Epidermal melanocyte (primary cell): ENCODE results near the gene PSMG1.
"Not testable (repeated sequence)": the region's sequence is repeated elsewhere in the genome, so short reads cannot be mapped to it uniquely, and the experiment has no call there.

Experiments used
- DNase-seq: peaks from one replicate; pipeline ENCODE4 v3.0.0; 2011; ENCODE audit warnings: low spot score; ENCODE audit not compliant: insufficient read length

The PSMG1 gene

GRCh38 chr21:39183272-39184049 lies at the start of gene PSMG1:
TSS of gene PSMG1 (minus strand) at chr21:39183451. CDS start at chr21:39183385, 66 bp downstream.
- DNase-seq, result peak; percentile 46

DNA sequence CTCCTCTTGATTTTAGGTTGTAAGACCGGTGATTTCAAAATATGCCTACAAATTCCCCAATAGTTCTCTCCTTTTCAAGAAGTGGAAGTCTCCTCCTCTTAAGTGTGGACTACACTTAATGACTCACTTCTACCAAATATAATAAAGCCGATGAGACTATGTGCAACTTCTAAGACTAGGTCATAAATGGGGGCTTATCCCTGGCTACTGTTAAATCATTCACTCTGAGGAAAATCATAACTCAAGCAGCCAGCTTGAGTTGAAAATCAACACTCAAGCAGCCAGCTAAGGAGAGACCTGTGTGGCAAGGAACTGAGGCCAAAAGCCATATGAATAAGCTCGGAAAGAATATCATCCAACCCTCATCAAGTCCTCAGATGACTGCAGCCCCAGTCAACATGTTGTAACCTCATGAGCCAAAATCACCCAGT lies 49.6 kb upstream of the PSMG1 start:
- no peak for DNase-seq

DNA sequence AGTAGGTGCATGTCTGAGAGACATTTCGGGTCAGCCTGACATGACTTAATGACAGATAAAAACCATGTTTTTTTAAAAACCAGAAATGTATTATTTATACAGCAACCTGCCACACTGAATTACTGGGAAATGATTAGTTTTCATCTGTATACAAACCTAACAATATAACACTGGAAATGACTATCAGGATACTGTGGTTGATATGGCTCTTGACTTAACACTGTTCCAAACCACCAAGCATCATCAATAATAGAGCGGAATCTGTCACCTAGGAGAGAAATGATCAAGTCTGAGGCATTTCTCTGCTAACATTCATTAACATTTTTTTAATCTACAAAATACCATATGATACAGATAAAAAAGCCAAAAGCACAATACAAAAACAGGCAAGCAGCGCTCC lies 41.7 kb upstream of the PSMG1 start:
- DNase-seq, result no peak

DNA sequence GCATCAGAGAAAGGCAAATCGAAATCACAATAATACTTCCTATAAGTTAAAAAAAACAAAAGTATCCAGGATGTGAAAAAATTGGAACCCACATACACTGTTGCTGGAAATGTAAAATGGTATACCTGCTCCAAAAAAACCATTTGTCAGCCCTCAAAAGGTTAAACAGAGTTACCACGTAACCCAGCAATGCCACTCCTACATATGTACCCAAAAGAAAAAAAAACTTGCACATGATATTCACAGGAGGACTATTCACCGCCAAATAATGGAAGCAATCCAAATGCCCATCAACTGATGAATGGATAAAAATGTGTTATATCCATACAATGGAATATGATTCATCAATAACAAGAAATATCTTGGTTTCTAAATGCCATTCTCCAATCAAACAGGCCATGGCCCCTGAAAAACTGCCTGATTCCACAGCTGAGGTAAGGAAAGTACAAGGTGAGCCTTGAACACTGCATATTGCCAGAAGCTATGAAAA lies 38.8 kb upstream of the PSMG1 start:
- DNase-seq, result no peak

GRCh38 chr21:39221282-39221996 lies 38.2 kb upstream of the PSMG1 start:
- no peak for DNase-seq

DNA sequence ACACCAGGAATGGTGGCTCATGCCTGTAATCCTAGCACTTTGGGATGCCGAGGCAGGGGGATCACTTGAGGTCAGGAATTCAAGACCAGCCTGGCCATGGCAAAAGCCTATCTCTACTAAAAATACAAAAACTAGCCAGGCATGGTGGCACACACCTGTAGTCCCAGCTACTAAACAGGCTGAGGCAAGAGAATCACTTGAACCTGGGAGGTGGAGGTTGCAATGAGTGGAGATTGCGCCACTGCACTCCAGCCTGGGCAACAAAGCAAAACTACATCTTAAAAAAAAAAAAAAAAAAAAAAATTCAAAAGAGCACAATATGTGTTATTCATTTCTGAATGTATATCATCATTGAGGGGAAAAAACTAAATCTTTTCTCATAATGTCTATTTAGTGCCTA lies 37.6 kb upstream of the PSMG1 start:
- not testable (repeated sequence) for DNase-seq

- DNase-seq, result no peak
These were observed 36.9 kb upstream of the PSMG1 start for GRCh38 chr21:39220150-39220549.

GRCh38 chr21:39218082-39218409 lies 34.8 kb upstream of the PSMG1 start:
- DNase-seq, result no peak

- no peak for DNase-seq
These were observed 34.3 kb upstream of the PSMG1 start for GRCh38 chr21:39217356-39218081.

DNA sequence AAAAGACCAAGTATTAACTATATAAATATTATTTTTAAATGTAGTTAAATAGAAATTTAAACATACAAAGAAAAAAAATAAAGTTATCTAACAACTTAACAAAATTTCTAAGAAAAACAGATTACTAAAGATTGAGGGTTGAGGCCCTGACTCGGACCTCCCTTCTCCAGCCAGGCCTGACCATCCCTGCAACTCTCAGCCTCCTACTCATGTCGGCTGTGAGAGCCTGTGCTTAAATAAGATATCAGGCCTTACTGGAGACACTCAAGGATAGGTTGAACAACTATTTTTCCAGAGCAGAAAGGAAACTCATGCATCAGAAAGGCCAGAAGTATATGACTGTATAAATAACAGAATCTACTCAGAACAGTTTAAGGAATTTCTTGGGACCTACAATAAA lies 33.0 kb upstream of the PSMG1 start:
- DNase-seq, result no peak

- DNase-seq, result no peak
These were observed 31.8 kb upstream of the PSMG1 start for GRCh38 chr21:39215078-39215477.

DNA sequence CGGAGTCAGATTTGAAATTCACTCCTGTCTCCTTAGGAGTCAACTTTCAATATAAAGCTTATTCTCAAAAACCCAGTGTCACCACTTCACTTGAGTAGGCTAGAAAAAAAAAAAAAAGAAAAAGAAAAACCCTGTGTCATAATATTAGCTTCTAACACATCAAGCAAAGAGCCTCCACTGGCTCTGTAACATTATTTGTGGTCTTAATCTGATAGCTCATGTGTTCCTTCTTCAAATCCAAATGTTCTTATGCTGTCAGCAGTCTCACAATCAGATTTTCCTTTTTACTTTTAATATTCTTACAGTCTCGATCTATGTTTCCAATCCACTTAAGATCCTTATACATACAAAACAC lies 26.1 kb upstream of the PSMG1 start:
- DNase-seq, result no peak

DNA sequence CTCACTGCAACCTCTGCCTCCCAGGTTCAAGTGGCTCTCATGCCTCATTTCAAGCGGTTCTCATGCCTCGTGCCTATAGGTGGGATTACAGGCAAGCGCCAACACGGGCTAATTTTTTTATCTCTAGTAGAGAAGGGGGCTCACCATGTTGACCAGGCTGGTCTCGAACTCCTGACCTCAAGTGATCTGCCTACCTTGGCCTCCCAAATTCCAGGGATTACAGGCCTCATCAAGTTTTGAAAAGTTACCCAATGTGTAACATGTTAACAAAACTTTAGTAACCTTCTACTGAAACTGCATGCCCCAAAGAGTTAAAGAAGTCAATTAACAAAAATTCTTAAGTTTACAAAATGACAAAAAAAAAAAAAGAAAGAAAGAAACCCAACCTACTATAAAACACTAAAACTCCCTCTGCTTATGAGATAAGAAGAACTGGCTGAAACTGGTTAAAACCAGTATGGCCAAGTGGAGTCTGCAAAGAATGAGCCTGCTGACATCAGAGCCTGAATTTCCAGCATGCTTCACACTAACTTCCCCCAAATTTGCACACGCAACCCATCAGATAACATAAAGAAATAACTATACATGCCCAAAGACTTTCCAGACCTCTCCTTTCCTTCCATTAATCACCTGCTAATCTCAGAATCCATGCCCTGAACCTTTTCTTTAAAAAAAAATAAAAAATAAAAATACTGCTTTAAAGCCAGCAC lies 25.5 kb upstream of the PSMG1 start:
- DNase-seq, result no peak

DNA sequence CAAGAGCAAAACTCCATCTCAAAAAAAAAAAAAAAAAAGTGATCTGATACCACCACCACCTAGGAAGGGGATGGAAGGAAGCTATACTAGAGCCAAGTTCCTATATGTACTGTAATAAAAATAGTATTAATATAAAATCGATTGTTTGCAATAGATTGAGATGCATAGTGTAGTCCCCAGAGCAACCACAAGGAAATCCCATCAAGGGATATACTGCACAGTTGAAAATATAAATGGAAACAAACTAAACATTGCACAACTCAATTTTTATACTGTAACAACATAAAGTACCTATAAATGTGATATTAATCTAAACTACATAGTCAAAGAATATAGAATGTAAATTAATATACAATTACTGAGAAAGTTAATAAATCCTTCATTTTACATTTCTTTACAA lies 20.9 kb upstream of the PSMG1 start:
- DNase-seq, result no peak

DNA sequence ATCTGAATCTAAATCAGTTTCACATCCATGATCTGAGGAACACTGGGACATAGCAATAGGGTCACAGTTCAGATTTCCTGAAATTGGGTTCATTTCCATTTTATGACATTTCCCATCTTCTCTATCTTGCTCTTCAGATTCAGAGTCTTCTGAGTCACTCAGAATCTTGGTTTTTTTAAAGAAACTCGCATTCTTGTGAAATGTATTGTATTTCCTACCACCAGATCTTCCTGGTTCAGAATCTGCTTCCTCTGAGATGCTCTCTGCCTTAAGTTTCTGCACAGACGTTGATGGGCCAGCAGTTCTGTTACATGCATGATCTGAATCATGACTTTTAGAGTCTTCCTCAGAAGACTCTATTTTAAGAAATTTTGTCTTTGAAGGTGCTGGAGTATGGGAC lies 15.5 kb upstream of the PSMG1 start:
- no peak for DNase-seq

- no peak for DNase-seq
These were observed 14.4 kb upstream of the PSMG1 start for GRCh38 chr21:39197448-39198233.

DNA sequence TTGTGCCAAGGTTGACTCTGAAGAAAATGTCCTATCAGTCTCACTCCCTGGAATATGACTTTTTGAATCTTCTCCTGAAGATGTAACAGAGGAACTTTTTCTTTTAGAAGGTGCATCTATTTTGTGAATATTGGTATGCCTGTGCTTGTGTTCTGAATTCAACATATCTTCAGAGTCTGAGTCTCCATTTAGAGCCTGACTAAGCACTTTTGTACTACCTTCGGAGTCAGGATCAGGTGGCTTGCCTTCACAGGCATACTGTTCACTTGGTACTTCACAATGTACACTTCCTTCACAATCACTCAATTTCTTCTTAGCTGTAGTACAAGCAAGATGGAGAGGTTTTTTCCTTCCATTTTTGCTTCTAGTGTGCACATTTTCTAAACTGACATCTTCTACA lies 13.6 kb upstream of the PSMG1 start:
- no peak for DNase-seq

- no peak for DNase-seq
These were observed 13.1 kb upstream of the PSMG1 start for GRCh38 chr21:39196310-39196709.

DNA sequence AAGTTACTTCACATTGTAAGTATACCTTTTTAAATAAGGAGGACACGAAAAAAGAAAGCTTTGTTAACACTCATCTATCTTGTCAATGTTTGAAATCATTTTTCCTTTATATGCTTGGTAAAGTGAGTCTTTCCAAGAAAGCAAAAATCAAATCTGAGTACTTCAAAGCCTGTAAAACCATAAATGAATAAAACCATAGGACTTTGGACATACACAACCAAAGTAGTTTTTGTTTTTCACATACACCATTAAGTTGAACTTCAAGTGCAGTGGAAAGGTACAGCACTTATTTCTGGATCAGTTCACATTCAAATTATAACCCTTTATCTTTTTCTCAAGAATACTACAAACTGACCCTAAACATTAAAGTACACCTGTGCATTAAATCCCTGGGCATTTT lies 10.1 kb upstream of the PSMG1 start:
- DNase-seq, result no peak

- no peak for DNase-seq
These were observed 6.8 kb upstream of the PSMG1 start for GRCh38 chr21:39189857-39190604.
